IPS-20b (cell line): ENCODE measurements around the gene PJA2.
"Not testable (repeated sequence)": the region's sequence is repeated elsewhere in the genome, so short reads cannot be mapped to it uniquely, and the experiment has no call there.

Source experiments
- H3K27ac ChIP-seq: one replicate; pipeline ENCODE4 v1.5.1; 2013; ENCODE audit warnings: low read length
- H3K27me3 ChIP-seq: 2 replicates; pipeline ENCODE4 v1.6.1; 2013; ENCODE audit warnings: mild to moderate bottlenecking, low read length, inconsistent platforms; ENCODE audit not compliant: insufficient read depth
- H3K36me3 ChIP-seq: 2 replicates; pipeline ENCODE4 v1.6.1; 2013; ENCODE audit warnings: low read depth, mild to moderate bottlenecking, inconsistent platforms, low read length, moderate library complexity; ENCODE audit not compliant: insufficient read depth
- H3K4me1 ChIP-seq: 2 replicates; pipeline ENCODE4 v1.6.1; 2013; ENCODE audit warnings: mild to moderate bottlenecking, control low read depth, inconsistent platforms, low read length, moderate library complexity; ENCODE audit not compliant: insufficient read depth
- H3K4me3 ChIP-seq: 2 replicates; pipeline ENCODE4 v1.5.1; 2013; ENCODE audit warnings: mild to moderate bottlenecking, low read length, inconsistent platforms
- H3K9ac ChIP-seq: 2 replicates; pipeline ENCODE4 v1.6.1; 2013; ENCODE audit warnings: low read depth, mild to moderate bottlenecking, inconsistent platforms, low read length, moderate library complexity
- H3K9me3 ChIP-seq: 2 replicates; pipeline ENCODE4 v1.6.1; 2013; ENCODE audit warnings: mild to moderate bottlenecking, low read depth, low read length, inconsistent platforms; ENCODE audit not compliant: insufficient read depth

Gene PJA2

GRCh38 chr5:109300367-109300766 lies 109.4 kb downstream of the PJA2 start:
- H3K27ac ChIP-seq = no peak overlapping the region
- H3K36me3 ChIP-seq = no peaks in the 10 kb centered on the region
- no peaks in the 10 kb centered on the region for H3K4me1 ChIP-seq
- no peaks in the 10 kb centered on the region for H3K9me3 ChIP-seq
- no peaks in the 10 kb centered on the region for H3K27me3 ChIP-seq
- H3K4me3 ChIP-seq = no peak overlapping the region
- no peak overlapping the region for H3K9ac ChIP-seq

- Histone ChIP-seq H3K4me3 (no peak overlapping the region), H3K9ac (no peak overlapping the region), H3K36me3 (no peaks in the 10 kb centered on the region)
These were observed 110.2 kb downstream of the PJA2 start for GRCh38 chr5:109299557-109299956.

GRCh38 chr5:109298794-109299193 lies 111.0 kb downstream of the PJA2 start:
- Histone ChIP-seq H3K27ac (no peak overlapping the region), H3K27me3 (no peaks in the 10 kb centered on the region), H3K4me3 (no peak overlapping the region), H3K4me1 (no peaks in the 10 kb centered on the region), H3K9ac (no peak overlapping the region), H3K9me3 (no peaks in the 10 kb centered on the region), H3K36me3 (no peaks in the 10 kb centered on the region)

More at GRCh38 chr5:109299557-109299956, 110.2 kb downstream of the PJA2 start:
- no peaks in the 10 kb centered on the region for H3K9me3 ChIP-seq
- no peaks in the 10 kb centered on the region for H3K4me1 ChIP-seq
- H3K27me3 ChIP-seq = no peaks in the 10 kb centered on the region
- H3K27ac ChIP-seq = no peak overlapping the region

GRCh38 chr5:109297900-109298299 lies 111.9 kb downstream of the PJA2 start:
- H3K4me3 ChIP-seq = no peak overlapping the region
- no peaks in the 10 kb centered on the region for H3K9me3 ChIP-seq
- H3K4me1 ChIP-seq = no peaks in the 10 kb centered on the region
- H3K9ac ChIP-seq = no peak overlapping the region
- no peaks in the 10 kb centered on the region for H3K36me3 ChIP-seq
- H3K27ac ChIP-seq = no peak overlapping the region
- no peaks in the 10 kb centered on the region for H3K27me3 ChIP-seq

DNA sequence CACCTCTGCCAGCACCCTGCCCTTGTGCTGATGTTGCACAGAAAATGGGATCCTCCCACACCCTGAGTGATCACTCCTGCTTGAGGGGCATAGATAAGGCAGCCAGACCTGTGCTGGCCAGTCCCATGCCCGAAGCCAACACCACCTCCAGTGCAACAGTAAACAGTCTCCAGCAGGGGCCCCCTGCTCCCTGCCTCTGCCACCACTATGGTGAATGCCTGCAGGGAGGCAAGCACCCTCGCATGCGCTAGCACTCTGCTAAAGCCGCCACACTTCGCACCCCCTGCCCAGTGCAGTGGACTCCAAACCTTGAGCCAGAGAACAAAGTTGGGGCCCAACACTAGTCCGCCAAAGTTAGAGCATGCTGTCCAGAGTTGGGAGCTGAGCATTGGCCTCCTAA lies 118.7 kb downstream of the PJA2 start:
- H3K9ac ChIP-seq = no peak overlapping the region
- no peaks in the 10 kb centered on the region for H3K27me3 ChIP-seq
- H3K4me1 ChIP-seq = no peaks in the 10 kb centered on the region
- no peak overlapping the region for H3K4me3 ChIP-seq
- H3K36me3 ChIP-seq = no peaks in the 10 kb centered on the region
- peaks cover 5% of the 10 kb centered on the region; the same call in 1 of the 2 replicates for H3K9me3 ChIP-seq
- no peak overlapping the region for H3K27ac ChIP-seq

GRCh38 chr5:109290231-109290630 lies 119.5 kb downstream of the PJA2 start:
- Histone ChIP-seq H3K4me3 (no peak overlapping the region), H3K9me3 (peaks cover 8% of the 10 kb centered on the region; the same call in 1 of the 2 replicates), H3K36me3 (no peaks in the 10 kb centered on the region), H3K4me1 (no peaks in the 10 kb centered on the region), H3K27me3 (no peaks in the 10 kb centered on the region), H3K9ac (no peak overlapping the region), H3K27ac (no peak overlapping the region)

DNA sequence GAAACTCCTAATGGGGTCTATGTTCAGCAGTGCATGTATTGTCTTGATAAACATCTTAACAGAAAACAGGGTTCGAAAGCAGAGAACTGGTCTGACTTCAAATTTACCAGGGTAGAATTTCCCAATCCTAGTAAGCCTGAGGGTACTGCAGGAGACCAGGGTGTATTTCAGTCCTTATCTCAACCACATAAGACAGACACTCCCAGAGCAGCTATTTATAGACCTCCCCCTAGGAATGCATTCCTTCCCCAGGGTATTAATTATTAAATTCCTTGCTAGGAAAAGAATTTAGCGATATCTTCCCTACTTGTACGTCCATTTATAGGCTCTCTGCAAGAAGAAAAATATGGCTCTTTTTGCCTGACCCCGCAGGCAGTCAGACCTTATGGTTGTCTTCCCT lies 123.1 kb downstream of the PJA2 start:
- H3K27me3 ChIP-seq, H3K9ac ChIP-seq, H3K4me1 ChIP-seq, H3K9me3 ChIP-seq, H3K4me3 ChIP-seq, H3K36me3 ChIP-seq, H3K27ac ChIP-seq: not testable (repeated sequence)
